ENCODE data around the gene DNAJB12. TPM values are rescaled to one million over a fixed set of nuclear protein-coding genes. Genes with fewer than 3 reads are reported as not detected.
"Not testable (repeated sequence)": the region's sequence is repeated elsewhere in the genome, so short reads cannot be mapped to it uniquely, and the experiment has no call there.

The DNAJB12 gene
- total RNA-seq, 1 donor: 52.5 TPM

DNA sequence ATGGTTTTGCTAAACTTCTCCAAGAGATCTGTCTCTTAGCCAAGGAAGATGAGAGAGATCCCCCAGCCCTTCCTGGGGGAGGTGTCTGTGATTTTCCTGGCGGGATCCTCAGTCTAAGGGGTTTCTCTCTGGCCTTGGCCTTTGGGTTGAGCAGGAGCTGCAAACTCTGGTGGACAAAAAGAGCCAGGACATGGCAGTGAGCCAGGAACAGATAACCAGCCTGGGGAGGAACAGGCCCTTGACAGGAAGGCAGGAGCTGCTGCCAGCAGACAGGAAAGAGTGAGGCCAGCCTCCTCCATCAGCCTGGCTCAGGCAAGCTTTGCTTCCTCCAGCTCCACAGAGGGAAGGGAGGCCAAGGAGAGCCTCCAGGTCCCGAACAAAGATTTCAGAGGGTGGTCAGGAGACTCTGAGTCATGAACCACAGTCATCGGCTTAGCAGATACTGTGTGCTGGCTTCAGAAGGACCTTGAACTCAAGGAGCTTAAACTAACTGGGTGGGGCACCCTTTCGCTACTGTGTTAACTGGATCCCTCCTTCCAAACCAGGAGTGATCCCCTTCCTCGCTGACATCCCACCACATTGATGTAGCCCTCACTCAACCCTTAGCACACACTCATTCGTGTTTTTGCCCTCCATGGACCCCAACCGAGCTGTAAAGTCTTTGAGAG lies 46.3 kb downstream of the DNAJB12 start:
- no peaks in the 10 kb centered on the region for H3K27me3 ChIP-seq (ENCODE audit: insufficient read depth, low read length)
- H3K4me2 ChIP-seq (ENCODE audit: insufficient read depth, low read length): no peak overlapping the region
- TF ChIP-seq, protein P1, sequence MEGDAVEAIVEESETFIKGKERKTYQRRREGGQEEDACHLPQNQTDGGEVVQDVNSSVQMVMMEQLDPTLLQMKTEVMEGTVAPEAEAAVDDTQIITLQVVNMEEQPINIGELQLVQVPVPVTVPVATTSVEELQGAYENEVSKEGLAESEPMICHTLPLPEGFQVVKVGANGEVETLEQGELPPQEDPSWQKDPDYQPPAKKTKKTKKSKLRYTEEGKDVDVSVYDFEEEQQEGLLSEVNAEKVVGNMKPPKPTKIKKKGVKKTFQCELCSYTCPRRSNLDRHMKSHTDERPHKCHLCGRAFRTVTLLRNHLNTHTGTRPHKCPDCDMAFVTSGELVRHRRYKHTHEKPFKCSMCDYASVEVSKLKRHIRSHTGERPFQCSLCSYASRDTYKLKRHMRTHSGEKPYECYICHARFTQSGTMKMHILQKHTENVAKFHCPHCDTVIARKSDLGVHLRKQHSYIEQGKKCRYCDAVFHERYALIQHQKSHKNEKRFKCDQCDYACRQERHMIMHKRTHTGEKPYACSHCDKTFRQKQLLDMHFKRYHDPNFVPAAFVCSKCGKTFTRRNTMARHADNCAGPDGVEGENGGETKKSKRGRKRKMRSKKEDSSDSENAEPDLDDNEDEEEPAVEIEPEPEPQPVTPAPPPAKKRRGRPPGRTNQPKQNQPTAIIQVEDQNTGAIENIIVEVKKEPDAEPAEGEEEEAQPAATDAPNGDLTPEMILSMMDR (IDR thresholded peaks at IDR 0.05; ENCODE audit: extremely low read depth, low read depth, low read length): no peak

DNA sequence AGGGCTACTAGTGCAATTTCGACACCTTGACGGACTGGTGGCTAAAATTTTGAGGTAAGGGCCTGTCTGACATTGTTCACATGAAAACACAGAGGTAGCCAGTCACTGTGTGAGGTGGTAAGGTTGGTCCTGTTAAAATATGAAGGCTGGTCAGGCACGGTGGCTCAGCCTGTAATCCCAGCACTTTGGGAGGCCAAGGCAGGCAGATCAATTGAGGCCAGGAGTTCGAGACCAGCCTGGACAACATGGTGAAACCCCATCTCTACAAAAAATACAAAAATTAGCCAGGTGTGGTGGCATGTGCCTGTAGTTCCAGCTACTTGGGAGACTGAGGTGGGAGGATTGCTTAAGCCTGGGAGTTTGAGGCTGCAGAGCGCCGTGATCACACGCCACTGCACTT lies 47.0 kb downstream of the DNAJB12 start:
- H3K27me3 ChIP-seq (ENCODE audit: insufficient read depth, low read length); DNase-seq (ENCODE audit: insufficient read length, low spot score, missing footprints); H3K4me2 ChIP-seq (ENCODE audit: insufficient read depth, low read length); H3K79me2 ChIP-seq (ENCODE audit: insufficient read depth, low read length); H3K4me3 ChIP-seq (ENCODE audit: insufficient read depth, low read length); H4K20me1 ChIP-seq (ENCODE audit: insufficient read depth, low read length); H3K36me3 ChIP-seq (ENCODE audit: insufficient read depth, low read length); H3K27ac ChIP-seq (ENCODE audit: low read depth, low read length); H3K9me3 ChIP-seq (ENCODE audit: low read depth, low read length); H2AFZ ChIP-seq (ENCODE audit: low read length): not testable (repeated sequence)
- H3K4me1 ChIP-seq (ENCODE audit: insufficient read depth, low read length): peaks cover 25% of the 10 kb centered on the region

More for the DNA sequence above, 46.3 kb downstream of the DNAJB12 start:
- H3K9me3 ChIP-seq (ENCODE audit: low read depth, low read length): no peaks in the 10 kb centered on the region
- H3K4me1 ChIP-seq (ENCODE audit: insufficient read depth, low read length): peaks cover 25% of the 10 kb centered on the region
- peak overlapping the region; percentile 72 for H2AFZ ChIP-seq (ENCODE audit: low read length)
- H3K27ac ChIP-seq (ENCODE audit: low read depth, low read length): peak overlapping the region; percentile 75
- H3K36me3 ChIP-seq (ENCODE audit: insufficient read depth, low read length): no peaks in the 10 kb centered on the region
- H4K20me1 ChIP-seq (ENCODE audit: insufficient read depth, low read length): no peaks in the 10 kb centered on the region
- no peak overlapping the region for H3K4me3 ChIP-seq (ENCODE audit: insufficient read depth, low read length)
- H3K79me2 ChIP-seq (ENCODE audit: insufficient read depth, low read length): no peaks in the 10 kb centered on the region
- DNase-seq (ENCODE audit: insufficient read length, low spot score, missing footprints): peak; percentile 95

DNA sequence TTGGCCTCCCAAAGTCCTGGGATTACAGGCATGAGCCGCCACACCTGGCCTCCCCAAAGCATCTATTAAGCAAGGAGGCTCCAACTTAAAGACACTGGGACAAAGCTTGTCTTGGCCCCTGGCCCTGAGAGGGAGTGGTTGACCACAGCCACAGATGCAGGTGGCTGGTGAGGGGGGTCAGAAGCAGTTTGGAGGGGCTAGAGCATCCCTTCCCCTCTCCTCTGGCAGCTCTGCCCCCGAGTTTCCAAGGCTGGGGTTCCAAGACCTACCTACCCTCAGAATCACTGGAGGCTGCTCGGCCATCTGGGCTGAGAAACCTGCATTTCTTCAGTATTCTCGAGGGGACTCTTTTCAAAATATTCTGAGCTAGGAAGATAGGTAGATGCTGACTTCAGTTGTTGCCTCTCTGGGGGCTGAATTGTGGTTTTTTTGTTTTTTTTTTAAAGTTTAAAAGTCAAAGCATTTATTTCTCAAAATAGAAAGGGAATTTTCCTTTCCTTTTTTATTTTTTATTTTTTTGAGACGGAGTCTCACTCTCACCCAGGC lies 48.4 kb downstream of the DNAJB12 start:
- DNase-seq (ENCODE audit: insufficient read length, low spot score, missing footprints): peak; percentile 36
- TF ChIP-seq, protein P1 (IDR thresholded peaks at IDR 0.05; ENCODE audit: extremely low read depth, low read depth, low read length): no peak
- no peaks in the 10 kb centered on the region for H3K9me3 ChIP-seq (ENCODE audit: low read depth, low read length)
- H3K4me3 ChIP-seq (ENCODE audit: insufficient read depth, low read length): no peak overlapping the region
- no peaks in the 10 kb centered on the region for H4K20me1 ChIP-seq (ENCODE audit: insufficient read depth, low read length)
- no peaks in the 10 kb centered on the region for H3K79me2 ChIP-seq (ENCODE audit: insufficient read depth, low read length)
- H3K4me2 ChIP-seq (ENCODE audit: insufficient read depth, low read length): no peak overlapping the region
- no peaks in the 10 kb centered on the region for H3K36me3 ChIP-seq (ENCODE audit: insufficient read depth, low read length)
- H3K4me1 ChIP-seq (ENCODE audit: insufficient read depth, low read length): peaks cover 25% of the 10 kb centered on the region
- peak overlapping the region; percentile 29 for H2AFZ ChIP-seq (ENCODE audit: low read length)
- no peaks in the 10 kb centered on the region for H3K27me3 ChIP-seq (ENCODE audit: insufficient read depth, low read length)
- H3K27ac ChIP-seq (ENCODE audit: low read depth, low read length): no peak overlapping the region

DNA sequence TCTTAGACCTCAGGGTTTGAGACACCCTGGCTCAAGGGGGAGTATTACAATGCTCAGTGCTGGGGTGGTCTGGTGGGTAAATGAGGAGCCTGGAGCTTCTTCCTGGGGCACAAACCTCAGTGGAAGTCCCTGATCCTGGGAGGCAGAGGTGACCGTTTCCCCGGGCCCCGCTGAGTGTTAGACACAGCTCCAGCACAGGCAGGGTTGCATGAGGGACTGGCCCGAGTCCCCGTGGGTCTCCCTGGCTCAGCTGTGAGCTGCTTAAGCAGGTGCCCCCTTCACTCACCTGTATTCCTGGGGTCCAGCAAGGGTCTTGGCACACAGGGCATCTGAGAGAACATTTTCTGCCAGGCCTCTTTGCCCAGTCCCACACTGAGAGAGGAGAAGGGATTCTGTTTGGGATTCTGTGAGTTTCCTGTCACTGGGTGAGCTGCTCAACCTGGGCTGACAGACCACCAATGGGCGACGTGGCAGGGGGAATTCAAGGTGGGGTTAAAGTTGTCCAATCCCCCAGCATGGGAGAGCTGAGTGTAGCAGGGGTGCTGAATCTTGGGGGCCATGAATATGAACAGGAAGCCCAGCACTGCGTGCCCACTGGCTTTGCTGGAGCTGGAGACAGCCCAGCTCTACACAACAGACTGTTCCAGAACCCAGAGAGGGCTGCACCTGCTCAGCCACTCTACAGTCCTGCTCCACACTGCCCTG lies 51.1 kb downstream of the DNAJB12 start:
- Histone ChIP-seq H3K4me2 (ENCODE audit: insufficient read depth, low read length) (no peak overlapping the region), H4K20me1 (ENCODE audit: insufficient read depth, low read length) (no peaks in the 10 kb centered on the region), H3K36me3 (ENCODE audit: insufficient read depth, low read length) (no peaks in the 10 kb centered on the region), H2AFZ (ENCODE audit: low read length) (no peak overlapping the region), H3K9me3 (ENCODE audit: low read depth, low read length) (no peaks in the 10 kb centered on the region), H3K79me2 (ENCODE audit: insufficient read depth, low read length) (no peaks in the 10 kb centered on the region), H3K4me1 (ENCODE audit: insufficient read depth, low read length) (peaks cover 5% of the 10 kb centered on the region), H3K4me3 (ENCODE audit: insufficient read depth, low read length) (no peak overlapping the region), H3K27ac (ENCODE audit: low read depth, low read length) (no peak overlapping the region), H3K27me3 (ENCODE audit: insufficient read depth, low read length) (no peaks in the 10 kb centered on the region)
- DNase-seq (ENCODE audit: insufficient read length, low spot score, missing footprints): peak; percentile 55
- TF ChIP-seq, protein P1 (IDR thresholded peaks at IDR 0.05; ENCODE audit: extremely low read depth, low read depth, low read length): no peak

Data from osteoblast (primary cell).